Parathyroid adenoma (tissue), 2 donors: ENCODE results near the gene DDRGK1.
"Not testable (repeated sequence)": the region's sequence is repeated elsewhere in the genome, so short reads cannot be mapped to it uniquely, and the experiment has no call there.

Experiments
- H2AFZ ChIP-seq: fragments of 300-600 bp; sonication (generic); one replicate; pipeline ENCODE4 v1.7.0; 2017; ENCODE audit warnings: antibody characterized with exemption, mild to moderate bottlenecking
- H3K27ac ChIP-seq: fragments of 300-600 bp; sonication (generic); one replicate; pipeline ENCODE4 v1.7.0; 2017
- H3K27me3 ChIP-seq: fragments of 300-600 bp; sonication (generic); one replicate; pipeline ENCODE4 v1.7.0; 2017; ENCODE audit warnings: low read length; ENCODE audit not compliant: control insufficient read depth, insufficient read depth
- H3K36me3 ChIP-seq: fragments of 300-600 bp; sonication (generic); one replicate; pipeline ENCODE4 v1.7.0; 2017; ENCODE audit warnings: low read length; ENCODE audit not compliant: control insufficient read depth, insufficient read depth
- H3K4me1 ChIP-seq: fragments of 300-600 bp; sonication (generic); one replicate; pipeline ENCODE4 v1.7.0; 2017; ENCODE audit warnings: control low read depth
- H3K4me2 ChIP-seq: fragments of 300-600 bp; sonication (generic); one replicate; pipeline ENCODE4 v1.7.0; 2017; ENCODE audit warnings: low read length
- H3K4me3 ChIP-seq: fragments of 300-600 bp; sonication (generic); one replicate; pipeline ENCODE4 v1.7.0; 2017; ENCODE audit warnings: low read depth, low read length
- H3K79me2 ChIP-seq: fragments of 300-600 bp; sonication (generic); one replicate; pipeline ENCODE4 v1.7.0; 2017; ENCODE audit warnings: control low read depth
- H3K9ac ChIP-seq: fragments of 300-600 bp; sonication (generic); one replicate; pipeline ENCODE4 v1.7.0; 2017; ENCODE audit warnings: mild to moderate bottlenecking
- H3K9me3 ChIP-seq: fragments of 300-600 bp; sonication (generic); one replicate; pipeline ENCODE4 v1.7.0; 2017; ENCODE audit warnings: low read length; ENCODE audit not compliant: control insufficient read depth
- CTCF ChIP-seq: fragments of 300-600 bp; sonication (generic); IDR thresholded peaks from one replicate; pipeline ENCODE4 v1.7.0; 2017; ENCODE audit warnings: antibody characterized with exemption, mild to moderate bottlenecking
- donor health status: primary hyperparathyroidism.

DDRGK1 gene

GRCh38 chr20:3189561-3190131, 14.8 kb downstream of the DDRGK1 start:
- no peak for TF ChIP-seq CTCF

GRCh38 chr20:3188823-3189413, 15.6 kb downstream of the DDRGK1 start:
- Histone ChIP-seq H2AFZ (no peak overlapping the region), H3K79me2 (no peaks in the 10 kb centered on the region), H3K4me2 (no peak overlapping the region), H3K9me3 (no peaks in the 10 kb centered on the region), H3K9ac (no peak overlapping the region), H3K4me3 (no peak overlapping the region), H3K4me1 (no peaks in the 10 kb centered on the region), H3K36me3 (no peaks in the 10 kb centered on the region), H3K27me3 (no peaks in the 10 kb centered on the region), H3K27ac (no peak overlapping the region)
- no peak for TF ChIP-seq CTCF

More at GRCh38 chr20:3189561-3190131, 14.8 kb downstream of the DDRGK1 start:
- H3K36me3 ChIP-seq: no peaks in the 10 kb centered on the region
- H3K4me1 ChIP-seq: no peaks in the 10 kb centered on the region
- no peak overlapping the region for H3K27ac ChIP-seq
- no peaks in the 10 kb centered on the region for H3K9me3 ChIP-seq
- H3K9ac ChIP-seq: no peak overlapping the region
- no peak overlapping the region for H3K4me3 ChIP-seq
- H3K79me2 ChIP-seq: no peaks in the 10 kb centered on the region
- H3K27me3 ChIP-seq: no peaks in the 10 kb centered on the region
- no peak overlapping the region for H3K4me2 ChIP-seq
- H2AFZ ChIP-seq: no peak overlapping the region

- not testable (repeated sequence) for H3K9ac ChIP-seq, H3K9me3 ChIP-seq, H3K4me1 ChIP-seq, H3K27me3 ChIP-seq, H3K4me3 ChIP-seq, H2AFZ ChIP-seq, H3K79me2 ChIP-seq, H3K27ac ChIP-seq, H3K36me3 ChIP-seq, H3K4me2 ChIP-seq
These were observed 16.6 kb downstream of the DDRGK1 start for GRCh38 chr20:3187861-3188260.

GRCh38 chr20:3183896-3184612, 20.4 kb downstream of the DDRGK1 start:
- Histone ChIP-seq H3K36me3 (no peaks in the 10 kb centered on the region), H3K27ac (no peak overlapping the region), H3K27me3 (no peaks in the 10 kb centered on the region), H3K79me2 (no peaks in the 10 kb centered on the region), H3K4me1 (no peaks in the 10 kb centered on the region), H3K4me2 (no peak overlapping the region), H3K9ac (no peak overlapping the region), H3K4me3 (no peak overlapping the region), H3K9me3 (no peaks in the 10 kb centered on the region), H2AFZ (no peak overlapping the region)
- no peak for TF ChIP-seq CTCF

GRCh38 chr20:3182429-3182828, 22.1 kb downstream of the DDRGK1 start:
- H3K4me1 ChIP-seq, H3K27ac ChIP-seq, H3K9me3 ChIP-seq, H3K36me3 ChIP-seq, H3K9ac ChIP-seq, H3K79me2 ChIP-seq, H2AFZ ChIP-seq, H3K4me3 ChIP-seq, H3K27me3 ChIP-seq, H3K4me2 ChIP-seq: not testable (repeated sequence)
